ENCODE measurements around the gene NWD2. TPM values are rescaled to one million over a fixed set of nuclear protein-coding genes. Genes with fewer than 3 reads are reported as not detected.

Gene NWD2
- total RNA-seq, 1 experiment from 2014 or later: not detected

DNA sequence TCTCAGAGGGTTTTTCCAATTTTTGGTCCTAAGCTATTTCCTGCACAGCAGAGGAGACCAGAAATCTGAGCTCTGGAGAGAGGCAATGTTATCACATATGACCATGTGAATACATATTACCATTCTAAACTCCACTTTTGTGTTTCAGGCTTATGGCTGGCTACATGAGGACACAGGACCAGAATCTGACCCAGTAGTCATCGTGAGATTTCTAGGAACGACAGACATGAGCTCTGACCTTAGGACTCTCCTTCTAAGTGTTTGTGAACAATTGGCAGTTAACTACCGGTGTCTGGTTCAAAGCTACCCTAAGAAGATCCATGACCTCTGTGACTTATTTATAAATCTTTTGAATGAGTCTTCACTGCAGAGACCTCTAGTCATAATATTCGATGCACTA, 198.6 kb downstream of the NWD2 start:
- BruUV-seq (replicated peaks): no TSS peak
- ChIA-PET RAD21 (ENCODE audit: low non-redundant PET in 1 of 2, low total read pairs in 2 of 2, uncharacterized antibody in 2 of 2, unreplicated experiment in 2 of 2) (no interaction called here), POLR2A (no interaction called here), CTCF (interaction anchor here (1.0 to 3.4 kb wide), 2 partner anchors 10 to 359 kb away, joined by 3 to 15 read pairs; a partner anchor contains a TSS)
- Histone ChIP-seq H3K4me2 (ENCODE audit: low read length) (no peak overlapping the region), H3K4me1 (ENCODE audit: control insufficient read depth in 1 of 2, insufficient read depth in 2 of 2, low read length in 2 of 2) (peaks cover 10 to 22% of the 10 kb centered on the region in 2 experiments), H3K4me3 (replicated peaks in 1 of 2; ENCODE audit: low read depth in 1 of 2, low read length in 2 of 2) (no peak overlapping the region), H3K79me2 (ENCODE audit: insufficient read depth, low read length) (no peaks in the 10 kb centered on the region), H3K9ac (ENCODE audit: low read length) (no peak overlapping the region), H3K27ac (ENCODE audit: low read depth, low read length) (no peak overlapping the region), H3K9me3 (ENCODE audit: control insufficient read depth in 1 of 2, insufficient read depth in 1 of 2, low read depth in 1 of 2, low read length in 2 of 2) (no peaks in the 10 kb centered on the region), H4K20me1 (ENCODE audit: insufficient read depth) (no peaks in the 10 kb centered on the region), H2AFZ (ENCODE audit: low read depth, low read length, poor library complexity, severe bottlenecking) (no peak overlapping the region), H3K36me3 (ENCODE audit: control insufficient read depth in 1 of 2, insufficient read depth in 2 of 2, low read length in 2 of 2) (no peaks in the 10 kb centered on the region), H3K9me2 (ENCODE audit: insufficient read depth) (no peaks in the 10 kb centered on the region), H3K27me3 (ENCODE audit: insufficient read depth, low read length) (no peaks in the 10 kb centered on the region)
- no peak for ATAC-seq
- no peak for DNase-seq (ENCODE audit: low read depth, low spot score)
- intact Hi-C loops (cut with micrococcal nuclease): no loop called here
- no peak for TF ChIP-seq POLR2A (IDR thresholded peaks at IDR 0.05; ENCODE audit: borderline replicate concordance, extremely low read depth, insufficient read depth, insufficient read length)
- no peak for TF ChIP-seq ZBTB33 (IDR thresholded peaks at IDR 0.05; ENCODE audit: extremely low read depth, insufficient replicate concordance, low read length)
- no peak for TF ChIP-seq JUND (IDR thresholded peaks at IDR 0.05)
- no peak for TF ChIP-seq POLR2AphosphoS5 (IDR thresholded peaks at IDR 0.05; ENCODE audit: low read depth, low read length)
- no peak for TF ChIP-seq SIN3A (IDR thresholded peaks at IDR 0.05; ENCODE audit: low read depth)

DNA sequence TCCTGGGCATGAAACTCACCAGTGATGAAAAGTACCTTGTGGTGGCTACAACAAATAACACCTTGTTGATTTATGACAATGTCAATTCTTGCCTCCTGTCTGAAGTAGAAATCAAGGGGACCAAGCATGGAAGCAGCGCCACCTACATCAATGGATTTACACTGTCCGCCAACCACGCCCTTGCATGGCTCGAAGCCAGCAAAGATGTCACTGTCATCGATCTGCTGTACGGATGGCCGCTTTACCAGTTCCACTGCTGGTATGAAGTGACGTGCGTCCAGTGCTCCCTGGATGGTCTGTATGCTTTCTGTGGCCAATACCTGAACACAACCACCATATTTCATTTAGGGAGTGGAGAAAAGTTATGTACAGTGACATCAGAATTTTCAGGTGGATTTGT, 200.5 kb downstream of the NWD2 start:
- CTCF ChIA-PET: no interaction called here
- ATAC-seq: no peak
- no peaks in the 10 kb centered on the region for H3K79me2 ChIP-seq (ENCODE audit: insufficient read depth, low read length)

More for the DNA sequence above, 200.5 kb downstream of the NWD2 start:
- ChIA-PET POLR2A (no interaction called here), RAD21 (ENCODE audit: low non-redundant PET in 1 of 2, low total read pairs in 2 of 2, uncharacterized antibody in 2 of 2, unreplicated experiment in 2 of 2) (no interaction called here)
- BruUV-seq (replicated peaks): no TSS peak
- no peaks in the 10 kb centered on the region for H4K20me1 ChIP-seq (ENCODE audit: insufficient read depth)
- H3K4me3 ChIP-seq (replicated peaks in 1 of 2; ENCODE audit: low read depth in 1 of 2, low read length in 2 of 2): no peak overlapping the region
- no peak overlapping the region for H3K27ac ChIP-seq (ENCODE audit: low read depth, low read length)
- H3K9ac ChIP-seq (ENCODE audit: low read length): no peak overlapping the region
- no peak overlapping the region for H3K4me2 ChIP-seq (ENCODE audit: low read length)
- H3K9me3 ChIP-seq (ENCODE audit: control insufficient read depth in 1 of 2, insufficient read depth in 1 of 2, low read depth in 1 of 2, low read length in 2 of 2): no peaks in the 10 kb centered on the region
- no peak for TF ChIP-seq POLR2AphosphoS5 (IDR thresholded peaks at IDR 0.05; ENCODE audit: low read depth, low read length)
- no peak for TF ChIP-seq CBX3 (IDR thresholded peaks at IDR 0.05; ENCODE audit: low read depth)
- no peak for TF ChIP-seq EGR1 (IDR thresholded peaks at IDR 0.05; ENCODE audit: low read depth)
- TF ChIP-seq YY1 (IDR thresholded peaks at IDR 0.05; ENCODE audit: extremely low read depth, insufficient replicate concordance, low read depth, low read length): no peak
- no peak for TF ChIP-seq SRF (IDR thresholded peaks at IDR 0.05; ENCODE audit: low read depth)
- TF ChIP-seq POLR2A (IDR thresholded peaks at IDR 0.05; ENCODE audit: borderline replicate concordance, extremely low read depth, insufficient read depth, insufficient read length): no peak
- no peak for TF ChIP-seq CEBPB (IDR thresholded peaks at IDR 0.05; ENCODE audit: low read depth)
- TF ChIP-seq, protein P1, sequence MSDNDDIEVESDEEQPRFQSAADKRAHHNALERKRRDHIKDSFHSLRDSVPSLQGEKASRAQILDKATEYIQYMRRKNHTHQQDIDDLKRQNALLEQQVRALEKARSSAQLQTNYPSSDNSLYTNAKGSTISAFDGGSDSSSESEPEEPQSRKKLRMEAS (IDR thresholded peaks at IDR 0.05): no peak
- TF ChIP-seq JUND (IDR thresholded peaks at IDR 0.05): no peak
- TF ChIP-seq ZBTB33 (IDR thresholded peaks at IDR 0.05; ENCODE audit: extremely low read depth, insufficient replicate concordance, low read length): no peak
- TF ChIP-seq SP1 (IDR thresholded peaks at IDR 0.05; ENCODE audit: low read depth): no peak
- no peak for TF ChIP-seq ZFX (IDR thresholded peaks at IDR 0.05)
- TF ChIP-seq EZH2 (IDR thresholded peaks at IDR 0.05): no peak
- peaks cover 10 to 22% of the 10 kb centered on the region in 2 experiments for H3K4me1 ChIP-seq (ENCODE audit: control insufficient read depth in 1 of 2, insufficient read depth in 2 of 2, low read length in 2 of 2)
- no peak for DNase-seq (ENCODE audit: low read depth, low spot score)
- no peaks in the 10 kb centered on the region for H3K36me3 ChIP-seq (ENCODE audit: control insufficient read depth in 1 of 2, insufficient read depth in 2 of 2, low read length in 2 of 2)
- intact Hi-C loops (cut with micrococcal nuclease): no loop called here
- no peaks in the 10 kb centered on the region for H3K27me3 ChIP-seq (ENCODE audit: insufficient read depth, low read length)
- no peak overlapping the region for H2AFZ ChIP-seq (ENCODE audit: low read depth, low read length, poor library complexity, severe bottlenecking)
- H3K9me2 ChIP-seq (ENCODE audit: insufficient read depth): no peaks in the 10 kb centered on the region

Data from HCT116 (cell line).